ENCODE measurements around the gene NBAS.

DNA sequence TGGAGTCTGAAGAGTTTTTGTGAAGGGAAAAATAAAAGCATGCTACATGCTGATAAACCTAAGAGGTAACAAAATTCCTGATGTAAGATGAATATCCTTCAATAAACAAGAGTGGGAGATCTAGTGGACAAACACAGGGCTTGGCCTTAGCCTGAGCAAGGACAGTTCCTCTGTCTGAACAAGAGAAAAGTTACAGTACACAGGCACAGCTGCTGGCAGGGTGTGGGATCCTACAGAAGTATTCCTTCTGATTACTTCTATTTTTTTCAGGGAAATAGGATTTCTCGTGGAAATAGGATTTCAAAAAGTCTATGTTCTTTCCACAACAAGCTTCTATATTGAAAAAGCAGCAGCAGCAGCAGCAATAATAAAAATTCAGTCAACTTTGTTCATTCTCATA, 54.1 kb downstream of the NBAS start:
- TF ChIP-seq, protein P1, sequence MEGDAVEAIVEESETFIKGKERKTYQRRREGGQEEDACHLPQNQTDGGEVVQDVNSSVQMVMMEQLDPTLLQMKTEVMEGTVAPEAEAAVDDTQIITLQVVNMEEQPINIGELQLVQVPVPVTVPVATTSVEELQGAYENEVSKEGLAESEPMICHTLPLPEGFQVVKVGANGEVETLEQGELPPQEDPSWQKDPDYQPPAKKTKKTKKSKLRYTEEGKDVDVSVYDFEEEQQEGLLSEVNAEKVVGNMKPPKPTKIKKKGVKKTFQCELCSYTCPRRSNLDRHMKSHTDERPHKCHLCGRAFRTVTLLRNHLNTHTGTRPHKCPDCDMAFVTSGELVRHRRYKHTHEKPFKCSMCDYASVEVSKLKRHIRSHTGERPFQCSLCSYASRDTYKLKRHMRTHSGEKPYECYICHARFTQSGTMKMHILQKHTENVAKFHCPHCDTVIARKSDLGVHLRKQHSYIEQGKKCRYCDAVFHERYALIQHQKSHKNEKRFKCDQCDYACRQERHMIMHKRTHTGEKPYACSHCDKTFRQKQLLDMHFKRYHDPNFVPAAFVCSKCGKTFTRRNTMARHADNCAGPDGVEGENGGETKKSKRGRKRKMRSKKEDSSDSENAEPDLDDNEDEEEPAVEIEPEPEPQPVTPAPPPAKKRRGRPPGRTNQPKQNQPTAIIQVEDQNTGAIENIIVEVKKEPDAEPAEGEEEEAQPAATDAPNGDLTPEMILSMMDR (IDR thresholded peaks at IDR 0.05; ENCODE audit: low read depth, low read length): no peak
- no peak for TF ChIP-seq EZH2phosphoT487 (IDR thresholded peaks at IDR 0.05; ENCODE audit: low read depth)
